ENCODE data around the gene CHEK2. TPM values are rescaled to one million over a fixed set of nuclear protein-coding genes. Genes with fewer than 3 reads are reported as not detected.

Gene CHEK2
- total RNA-seq, 1 experiment from 2014 or later: 65.4 TPM

Small RNA genes within 50 kb of the gene (small RNA-seq; reads per million reads assigned to genes)
- 0 reads per million in 2 experiments for gene RN7SL162P

Other genes starting within 250 kb of the CHEK2 start
- gene TTC28, start 62.0 kb downstream of the CHEK2 start, total RNA-seq (2014; rRNA removed; shearing (Covaris generic)): 6.6 and 12.1 TPM in 2 replicates
- 14.6 and 23.2 TPM in 2 replicates for gene HSCB, start 219 bp upstream of the CHEK2 start, total RNA-seq (2014; rRNA removed; shearing (Covaris generic))
- 21.2 and 21.5 TPM in 2 replicates for gene CCDC117, start 30.9 kb upstream of the CHEK2 start, total RNA-seq (2014; rRNA removed; shearing (Covaris generic))
- 290 and 298 TPM in 2 replicates for gene XBP1, start 58.7 kb upstream of the CHEK2 start, total RNA-seq (2014; rRNA removed; shearing (Covaris generic))
- 2.8 and 4.5 TPM in 2 replicates for gene ZNRF3, start 141.8 kb upstream of the CHEK2 start, total RNA-seq (2014; rRNA removed; shearing (Covaris generic))